GM23248 (cell line): ENCODE data around the gene ADNP. TPM values are rescaled to one million over a fixed set of nuclear protein-coding genes. Genes with fewer than 3 reads are reported as not detected.

ENCODE experiments used
- DNase-seq: peaks from one replicate; pipeline ENCODE4 v3.0.0-alpha.2; 2015
- H2AFZ ChIP-seq: fragments of 200-600 bp; sonication (generic); 2 replicates; pipeline ENCODE4 v1.6.1; 2016; ENCODE audit warnings: antibody characterized with exemption
- H3F3A ChIP-seq: fragments of 200-600 bp; sonication (generic); 2 replicates; pipeline ENCODE4 v1.6.1; 2016; ENCODE audit warnings: mild to moderate bottlenecking, antibody characterized with exemption, mixed run types; ENCODE audit not compliant: insufficient read depth
- H3K27ac ChIP-seq: fragments of 200-600 bp; sonication (generic); 2 replicates; pipeline ENCODE4 v1.5.1; 2016; ENCODE audit warnings: mild to moderate bottlenecking
- H3K27me3 ChIP-seq: fragments of 200-600 bp; sonication (generic); replicated peaks from 2 replicates; pipeline ENCODE4 v1.6.1; 2016; ENCODE audit warnings: mild to moderate bottlenecking; ENCODE audit not compliant: insufficient read depth
- H3K36me3 ChIP-seq: fragments of 200-600 bp; sonication (generic); 2 replicates; pipeline ENCODE4 v1.6.1; 2016; ENCODE audit warnings: low read depth, mild to moderate bottlenecking
- H3K4me1 ChIP-seq: fragments of 200-600 bp; sonication (generic); 2 replicates; pipeline ENCODE4 v1.6.1; 2016; ENCODE audit warnings: mild to moderate bottlenecking; ENCODE audit not compliant: insufficient read depth
- H3K4me2 ChIP-seq: fragments of 200-600 bp; sonication (generic); one replicate; pipeline ENCODE4 v1.6.1; 2016; ENCODE audit warnings: mild to moderate bottlenecking; ENCODE audit not compliant: unreplicated experiment
- H3K4me3 ChIP-seq: fragments of 200-600 bp; sonication (generic); 2 replicates; pipeline ENCODE4 v1.5.1; 2016; ENCODE audit warnings: mild to moderate bottlenecking
- H3K79me2 ChIP-seq: fragments of 200-600 bp; sonication (generic); 2 replicates; pipeline ENCODE4 v1.6.1; 2016; ENCODE audit warnings: mild to moderate bottlenecking; ENCODE audit not compliant: insufficient read depth
- H3K9ac ChIP-seq: fragments of 200-600 bp; sonication (generic); 2 replicates; pipeline ENCODE4 v1.6.1; 2016; ENCODE audit warnings: mild to moderate bottlenecking
- H3K9me2 ChIP-seq: fragments of 200-600 bp; sonication (generic); 2 replicates; pipeline ENCODE4 v1.6.1; 2016; ENCODE audit warnings: mixed run types, mild to moderate bottlenecking, moderate library complexity; ENCODE audit not compliant: insufficient read depth
- H3K9me3 ChIP-seq: fragments of 200-600 bp; sonication (generic); one replicate; pipeline ENCODE4 v1.6.1; 2017; ENCODE audit warnings: low read depth
- H4K20me1 ChIP-seq: fragments of 200-600 bp; sonication (generic); 2 replicates; pipeline ENCODE4 v1.6.0; 2016; ENCODE audit not compliant: insufficient read depth
- EZH2 ChIP-seq: fragments of 200-600 bp; sonication (generic); IDR thresholded peaks from 2 replicates; pipeline ENCODE4 v1.6.1; 2018; ENCODE audit warnings: antibody characterized with exemption, mild to moderate bottlenecking; ENCODE audit not compliant: insufficient read depth, poor library complexity, severe bottlenecking
- EZH2phosphoT487 ChIP-seq: fragments of 200-600 bp; sonication (generic); IDR thresholded peaks from 2 replicates; pipeline ENCODE4 v1.6.1; 2018; ENCODE audit warnings: antibody characterized with exemption, moderate library complexity, mild to moderate bottlenecking, low read depth; ENCODE audit not compliant: insufficient read depth
- WGBS, 2 experiments: methylation state at CpG; one replicate each; pipeline ENCODE4 v1.1.6; 2015 to 2017; ENCODE audit warnings: low lambda C conversion rate in 2 of 2, low coverage in 1 of 2; ENCODE audit errors: missing lambda C conversion rate in 2 of 2; 5-methylcytosine and 5-hydroxymethylcytosine counted together
- in situ Hi-C: fragments of 300-500 bp; cut with MboI; formaldehyde crosslinking; loops from 2 replicates; pipeline ENCODE4 v1.15.0; 2020
- polyA plus RNA-seq: library from polyadenylated mRNA; unstranded; fragments of >200 nt; fragmentation: Nextera tagmentation; extraction: Ambion mirVana; gene quantifications from 2 replicates; pipeline ENCODE4 v1.2.1, GENCODE V29; 2016
- total RNA-seq: library from RNA; depleted of rRNA; stranded (reverse); fragments of >200 nt; shearing (Covaris generic); gene quantifications from 2 replicates; pipeline ENCODE4 v1.2.3, GENCODE V29; 2014

Gene ADNP
- total and polyA plus RNA-seq, 2 experiments from 2014 or later = 14.9 to 34.2 TPM

GRCh38 chr20:50892394-50892793 is 38.8 kb downstream of the ADNP start:
- H4K20me1 ChIP-seq = no peaks in the 10 kb centered on the region
- no peak overlapping the region for H3K4me2 ChIP-seq
- no peak overlapping the region for H2AFZ ChIP-seq
- H3K36me3 ChIP-seq = peaks cover 68% of the 10 kb centered on the region
- no peaks in the 10 kb centered on the region for H3K27me3 ChIP-seq
- no peak overlapping the region for H3K4me3 ChIP-seq
- H3K27ac ChIP-seq = no peak overlapping the region
- in situ Hi-C loops = no loop called here
- WGBS, 2 experiments = 97 to 98% methylated on average over 8 of the region's 8 CpGs
- H3F3A ChIP-seq = peaks cover 22% of the 10 kb centered on the region
- no peaks in the 10 kb centered on the region for H3K9me3 ChIP-seq
- H3K4me1 ChIP-seq = no peaks in the 10 kb centered on the region
- no peak for TF ChIP-seq EZH2
- no peak for TF ChIP-seq EZH2phosphoT487
- no peak for DNase-seq
- H3K9me2 ChIP-seq = no peaks in the 10 kb centered on the region
- H3K79me2 ChIP-seq = peaks cover 90% of the 10 kb centered on the region
- no peak overlapping the region for H3K9ac ChIP-seq

- Histone ChIP-seq H3K27ac (no peak overlapping the region), H3K79me2 (peaks cover 77% of the 10 kb centered on the region), H3K4me1 (no peaks in the 10 kb centered on the region), H2AFZ (no peak overlapping the region), H4K20me1 (no peaks in the 10 kb centered on the region), H3K4me3 (no peak overlapping the region), H3K9me3 (no peaks in the 10 kb centered on the region), H3K9ac (no peak overlapping the region), H3F3A (peaks cover 28% of the 10 kb centered on the region), H3K9me2 (no peaks in the 10 kb centered on the region), H3K36me3 (peaks cover 57% of the 10 kb centered on the region), H3K4me2 (no peak overlapping the region), H3K27me3 (no peaks in the 10 kb centered on the region)
- TF ChIP-seq EZH2 (no peak), EZH2phosphoT487 (no peak)
- WGBS, 2 experiments = 80 to 82% methylated on average over 5 of the region's 5 CpGs
- DNase-seq = no peak
- in situ Hi-C loops = no loop called here
Measured at GRCh38 chr20:50891138-50891537, 40.1 kb downstream of the ADNP start.

- peaks cover 34% of the 10 kb centered on the region for H3K36me3 ChIP-seq
- no peaks in the 10 kb centered on the region for H3K9me3 ChIP-seq
- H3K9ac ChIP-seq = no peak overlapping the region
- no peak for DNase-seq
- H3K9me2 ChIP-seq = no peaks in the 10 kb centered on the region
- 85% methylated on average over 3 of the region's 3 CpGs for WGBS, 2 experiments
- peaks cover 42% of the 10 kb centered on the region for H3K79me2 ChIP-seq
- TF ChIP-seq EZH2phosphoT487 = no peak
- no peak for TF ChIP-seq EZH2
- H3K27me3 ChIP-seq = no peaks in the 10 kb centered on the region
- H3K4me1 ChIP-seq = no peaks in the 10 kb centered on the region
- no peaks in the 10 kb centered on the region for H4K20me1 ChIP-seq
- H2AFZ ChIP-seq = no peak overlapping the region
- peaks cover 27% of the 10 kb centered on the region for H3F3A ChIP-seq
- in situ Hi-C loops = no loop called here
- no peak overlapping the region for H3K4me3 ChIP-seq
- H3K4me2 ChIP-seq = no peak overlapping the region
- no peak overlapping the region for H3K27ac ChIP-seq
Measured at GRCh38 chr20:50887576-50887975, 43.7 kb downstream of the ADNP start.

GRCh38 chr20:50886184-50886790 is 45.0 kb downstream of the ADNP start:
- H3K27ac ChIP-seq = no peak overlapping the region

More at GRCh38 chr20:50886184-50886790, 45.0 kb downstream of the ADNP start:
- in situ Hi-C loops = no loop called here
- Histone ChIP-seq H3K79me2 (peaks cover 29% of the 10 kb centered on the region), H3K27me3 (no peaks in the 10 kb centered on the region), H3K36me3 (peaks cover 26% of the 10 kb centered on the region), H3K9me3 (no peaks in the 10 kb centered on the region), H3K4me3 (no peak overlapping the region), H3F3A (peaks cover 18% of the 10 kb centered on the region; the same call in 1 of the 2 replicates), H3K4me2 (no peak overlapping the region), H3K4me1 (no peaks in the 10 kb centered on the region), H3K9me2 (no peaks in the 10 kb centered on the region), H4K20me1 (no peaks in the 10 kb centered on the region), H2AFZ (no peak overlapping the region), H3K9ac (no peak overlapping the region)
- 85 to 86% methylated on average over 12 of the region's 12 CpGs for WGBS, 2 experiments
- DNase-seq = no peak
- no peak for TF ChIP-seq EZH2
- no peak for TF ChIP-seq EZH2phosphoT487
